H54 (cell line): ENCODE results near the gene GPC3.

Experiments
- DNase-seq: peaks from one replicate; pipeline ENCODE4 v3.0.0; 2011; ENCODE audit warnings: low spot score, mixed read lengths; ENCODE audit not compliant: insufficient read length
- FAIRE-seq: peaks from 3 replicates; lab custom pipeline; 2011; peaks lifted over from hg19 to GRCh38; lab: Jason Lieb, UNC
- POLR2A ChIP-seq: IDR thresholded peaks from 2 replicates; pipeline ENCODE4 v1.6.1; 2011; ENCODE audit warnings: low read depth, mild to moderate bottlenecking, low read length

The GPC3 gene

DNA sequence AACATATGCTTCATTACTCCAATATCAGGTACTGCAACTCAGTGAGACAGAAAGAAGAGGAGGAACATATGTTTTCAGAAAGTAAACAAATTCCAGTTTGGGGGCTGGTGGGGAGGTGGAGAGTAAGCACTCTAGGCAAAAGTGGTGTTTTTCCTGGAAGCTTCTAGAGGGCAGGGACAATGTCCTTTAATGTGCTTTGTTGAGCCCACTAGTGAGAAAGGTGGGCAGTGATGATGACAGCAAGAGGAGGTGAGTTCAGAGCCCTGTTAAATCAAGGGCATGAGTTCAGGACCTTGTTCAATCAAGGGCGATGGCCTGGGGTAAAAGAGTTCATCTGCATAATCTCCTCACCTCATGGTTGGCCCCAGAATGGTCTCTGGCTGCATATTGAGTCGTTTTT lies 38.4 kb downstream of the GPC3 start:
- TF ChIP-seq POLR2A: no peak
- FAIRE-seq: no peak
- no peak for DNase-seq

DNA sequence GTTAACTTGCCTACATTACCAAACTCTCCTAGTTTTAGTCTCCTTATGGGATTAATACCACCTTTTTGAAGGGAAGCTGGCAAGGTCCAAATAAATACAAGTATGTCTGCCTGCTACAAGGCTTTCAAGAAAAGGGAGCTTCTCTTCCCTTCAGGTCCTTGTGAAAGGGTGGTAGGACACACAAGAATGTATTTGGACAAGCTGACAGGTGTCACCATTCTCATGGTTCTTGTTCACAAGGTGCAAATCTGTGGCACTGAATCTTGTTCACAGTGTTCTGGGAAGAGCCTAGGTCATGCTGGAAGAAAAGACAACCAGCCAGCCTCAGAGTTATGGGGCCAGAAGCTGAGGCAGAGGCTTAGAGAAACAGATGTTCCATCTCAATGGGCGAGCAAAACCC lies 41.9 kb downstream of the GPC3 start:
- DNase-seq (no peak), FAIRE-seq (no peak)
- no peak for TF ChIP-seq POLR2A

DNA sequence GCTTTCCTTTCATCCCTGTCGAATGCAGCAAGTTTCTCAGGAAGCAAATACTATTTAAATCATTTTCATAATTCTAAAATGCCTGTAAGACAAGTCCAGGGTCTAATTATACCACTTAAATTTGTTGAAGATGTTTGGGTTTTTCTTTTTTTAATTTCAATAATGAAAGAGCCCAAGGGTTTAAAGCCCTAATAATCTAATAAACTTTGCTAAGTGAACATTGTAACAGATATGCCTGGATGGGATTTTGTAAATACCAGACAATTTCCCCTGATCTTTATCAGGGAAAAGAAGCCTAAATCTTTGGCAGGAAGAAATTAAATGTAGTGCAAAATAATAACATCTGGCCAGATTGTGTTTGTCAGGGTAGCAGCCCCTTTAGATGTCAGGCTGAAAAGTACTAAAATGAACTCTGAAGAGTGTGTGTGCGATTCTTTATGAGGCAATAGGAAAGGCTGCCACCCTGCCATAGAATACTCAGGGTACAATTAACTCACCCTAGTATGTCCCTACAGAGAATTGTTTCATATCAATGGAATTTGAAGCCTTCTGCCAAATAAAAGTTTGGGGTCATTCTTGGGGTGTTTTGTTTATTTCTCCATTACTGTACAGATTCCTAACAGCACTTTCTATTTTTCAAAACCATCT lies 45.6 kb downstream of the GPC3 start:
- no peak for DNase-seq
- TF ChIP-seq POLR2A: no peak
- no peak for FAIRE-seq

DNA sequence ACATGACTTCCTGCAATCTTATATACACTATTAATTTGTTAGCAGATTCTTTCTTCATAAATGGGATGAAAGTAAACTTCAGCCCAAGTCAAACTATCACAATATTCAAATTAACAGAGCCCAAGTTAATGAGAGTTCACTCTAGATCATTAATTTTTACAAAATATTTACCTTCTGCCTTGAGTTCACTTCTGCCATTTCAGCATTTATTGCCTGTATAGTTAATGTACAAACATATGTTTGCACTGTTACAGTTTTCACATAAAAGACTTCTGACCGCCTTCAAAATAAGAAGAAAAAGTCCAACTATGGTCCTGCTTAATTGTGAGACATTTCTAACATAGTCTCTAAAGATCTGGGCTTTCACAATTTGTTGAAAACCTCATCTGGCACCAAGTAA lies 46.9 kb downstream of the GPC3 start:
- no peak for DNase-seq
- FAIRE-seq: no peak
- TF ChIP-seq POLR2A: no peak

DNA sequence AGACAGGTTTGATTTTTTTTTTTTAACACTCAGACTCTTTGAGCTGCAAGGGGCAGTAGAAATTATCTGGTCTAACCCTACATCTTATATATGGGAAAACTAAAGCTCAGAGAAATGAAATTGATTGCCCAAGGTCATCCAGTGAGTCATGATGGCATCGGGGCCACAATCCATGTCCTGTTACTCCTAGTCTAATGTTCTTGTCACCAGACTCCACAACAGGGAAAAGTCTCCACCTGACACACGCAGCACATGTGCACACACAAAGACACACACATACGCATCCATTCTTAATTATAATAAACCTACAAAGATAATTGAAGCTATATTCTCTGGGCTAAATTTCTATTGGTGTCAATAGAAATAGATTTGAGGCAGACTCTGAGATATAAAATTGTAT lies 48.4 kb downstream of the GPC3 start:
- DNase-seq (no peak), FAIRE-seq (no peak)
- no peak for TF ChIP-seq POLR2A

DNA sequence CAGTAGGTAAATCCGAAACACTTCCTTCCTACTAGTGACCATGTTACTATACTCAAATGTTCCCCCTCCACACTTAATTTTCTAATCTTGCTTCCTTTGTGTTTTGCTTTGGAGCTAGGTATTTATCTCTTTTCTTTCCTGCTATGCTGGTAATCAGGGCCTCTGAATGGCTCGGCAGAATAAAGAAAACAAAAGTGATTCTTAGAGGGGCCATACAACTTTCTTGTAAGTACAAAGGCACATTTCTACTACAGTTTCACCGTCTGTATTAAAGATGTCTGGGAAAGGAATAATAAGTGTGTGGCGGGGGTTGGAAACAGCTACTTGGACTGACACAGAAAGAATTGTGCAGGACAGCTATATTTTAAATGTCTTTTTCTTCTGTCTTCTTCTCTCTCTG lies 50.3 kb downstream of the GPC3 start:
- TF ChIP-seq POLR2A: no peak
- DNase-seq: no peak
- no peak for FAIRE-seq

DNA sequence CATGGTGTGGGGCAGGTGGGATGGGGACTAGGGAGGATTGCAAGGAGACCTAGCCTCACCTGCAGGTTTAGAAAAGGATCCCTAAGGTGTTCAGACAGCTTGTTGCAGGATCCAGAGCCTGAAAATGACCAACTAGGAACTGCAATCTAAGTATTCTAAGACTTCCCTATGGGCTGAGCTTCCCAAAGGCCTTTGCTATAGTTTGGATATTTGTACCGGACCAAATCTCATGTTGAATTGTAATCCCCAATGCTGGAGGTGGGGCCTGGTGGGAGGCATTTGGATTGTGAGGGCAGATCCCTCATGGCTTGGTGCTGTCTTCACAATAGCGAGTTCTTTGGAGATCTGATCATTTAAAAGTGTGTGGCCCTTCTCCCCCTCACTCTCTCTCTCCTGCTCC lies 52.1 kb downstream of the GPC3 start:
- TF ChIP-seq POLR2A: no peak
- FAIRE-seq: no peak
- no peak for DNase-seq

DNA sequence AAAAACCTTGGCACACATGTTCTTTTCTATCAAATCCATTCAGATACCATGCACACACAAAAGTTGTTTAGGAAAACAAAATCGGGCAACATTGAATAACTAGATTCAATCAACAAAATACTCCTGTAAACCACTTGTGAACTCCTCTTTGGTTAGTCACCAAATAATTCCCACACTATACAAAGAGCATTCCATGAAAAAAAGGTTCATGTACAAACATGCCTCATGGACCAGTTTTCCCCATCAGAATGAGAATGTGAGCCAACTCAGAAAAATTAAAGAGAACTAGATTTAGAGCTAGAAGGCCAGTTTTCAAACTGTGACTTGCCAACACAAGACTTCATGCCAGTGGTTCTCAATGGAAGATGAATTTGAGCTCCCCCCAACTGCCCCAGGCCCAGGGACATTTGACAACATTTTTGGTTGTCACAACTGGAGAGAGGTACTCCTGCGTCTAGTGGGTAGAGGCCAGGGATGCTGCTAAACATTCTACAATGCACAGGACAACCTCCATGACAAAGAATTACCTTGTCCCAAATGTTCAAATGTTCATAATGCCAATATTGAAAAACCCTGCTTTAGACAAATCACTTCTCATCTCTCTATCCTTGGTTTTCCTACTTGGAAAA lies 55.4 kb downstream of the GPC3 start:
- no peak for DNase-seq
- no peak for TF ChIP-seq POLR2A
- no peak for FAIRE-seq

DNA sequence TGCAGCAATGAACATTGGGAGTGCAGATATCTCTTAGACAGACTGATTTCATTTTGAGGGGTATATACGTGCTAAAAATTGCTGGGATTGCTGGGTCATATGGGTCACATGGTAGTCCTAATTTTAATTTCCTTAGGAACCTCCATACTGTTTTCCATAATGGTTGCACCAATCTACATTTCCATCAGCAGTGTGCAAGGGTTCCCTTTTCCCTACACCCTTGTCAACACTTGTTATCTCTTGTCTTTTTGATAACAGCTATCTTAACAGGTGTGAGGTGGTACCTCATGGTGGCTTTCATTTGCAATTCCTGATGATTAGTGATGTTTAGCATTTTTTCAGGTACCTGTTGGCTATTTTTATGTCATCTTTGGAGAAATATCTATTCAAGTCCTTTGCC lies 57.0 kb downstream of the GPC3 start:
- TF ChIP-seq POLR2A: no peak
- DNase-seq (no peak), FAIRE-seq (no peak)

DNA sequence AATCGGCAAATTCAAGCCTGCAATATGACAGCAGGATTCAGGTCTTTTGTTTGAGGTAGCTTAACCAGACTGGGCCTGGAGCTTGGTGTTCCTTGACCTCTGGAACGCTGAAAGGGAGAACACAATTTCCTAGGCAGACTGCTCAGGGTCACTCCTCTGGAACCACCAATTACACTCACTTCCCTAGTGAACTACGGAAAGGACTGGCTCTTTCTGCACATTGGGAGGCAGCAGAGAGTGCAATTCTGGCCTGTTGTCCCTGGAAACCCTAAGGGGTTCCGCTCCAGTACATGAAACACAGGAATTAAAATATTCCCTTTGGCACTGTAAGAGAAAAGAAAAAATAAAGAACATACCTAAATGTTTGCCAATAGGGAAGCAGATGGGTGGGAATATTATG lies 58.6 kb downstream of the GPC3 start:
- TF ChIP-seq POLR2A: no peak
- no peak for FAIRE-seq
- no peak for DNase-seq

DNA sequence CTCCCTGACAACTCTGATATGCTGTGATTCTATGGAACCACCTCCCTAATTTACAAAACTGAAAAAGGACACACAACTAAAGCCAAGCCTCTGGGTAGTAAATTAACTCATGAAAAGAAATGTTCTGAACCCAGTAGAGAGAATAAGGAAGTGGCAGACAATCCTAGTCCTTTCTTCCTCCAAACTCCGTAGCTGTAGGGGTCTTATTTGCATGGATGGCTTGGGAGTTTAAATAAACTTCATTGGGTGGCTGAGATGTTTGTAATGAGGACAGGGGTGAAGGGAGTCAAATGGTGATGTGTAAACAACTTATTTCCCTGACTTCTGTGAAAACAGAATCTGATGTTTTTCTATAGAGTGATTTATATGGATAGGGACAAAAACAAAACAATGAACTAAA lies 59.3 kb downstream of the GPC3 start:
- no peak for TF ChIP-seq POLR2A
- DNase-seq (no peak), FAIRE-seq (no peak)

DNA sequence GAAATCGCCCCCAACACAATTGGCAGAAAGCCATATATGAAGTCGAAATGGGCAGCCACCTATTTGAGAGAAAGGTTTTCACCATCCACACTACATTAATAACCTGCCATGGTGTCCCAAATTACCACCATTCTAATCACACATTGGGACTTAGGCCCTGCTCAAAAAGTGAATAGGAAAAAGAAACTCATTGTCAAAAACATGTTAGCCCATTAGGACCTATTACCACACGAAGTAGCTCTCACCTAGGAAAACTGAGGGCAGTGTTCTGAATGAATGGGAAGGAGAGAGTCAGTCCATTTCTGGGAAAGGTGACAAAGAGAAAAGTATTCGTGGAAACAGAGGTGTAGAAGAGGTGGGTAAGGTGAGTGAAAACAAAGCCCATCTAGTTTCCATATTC lies 60.8 kb downstream of the GPC3 start:
- DNase-seq (no peak), FAIRE-seq (no peak)
- TF ChIP-seq POLR2A: no peak

DNA sequence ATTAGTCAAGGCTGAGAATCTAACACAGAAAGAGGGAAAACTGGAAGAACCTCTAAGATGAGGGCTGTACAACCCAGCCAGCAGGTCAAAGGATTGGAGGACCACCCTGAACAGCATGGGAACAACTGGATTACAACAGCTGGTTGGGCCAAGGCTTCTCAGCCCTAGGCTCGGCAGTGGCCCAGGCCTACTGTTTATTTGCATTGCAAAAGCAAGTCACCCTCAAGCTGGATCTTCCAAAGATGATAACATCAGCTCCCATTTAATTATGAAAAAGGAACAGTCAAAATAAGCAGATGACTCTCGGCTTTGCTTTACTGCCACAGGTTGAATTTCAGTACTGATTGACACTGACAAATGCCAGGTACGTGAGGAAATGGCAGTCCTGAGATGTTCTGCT lies 61.8 kb downstream of the GPC3 start:
- DNase-seq (no peak), FAIRE-seq (no peak)
- no peak for TF ChIP-seq POLR2A

DNA sequence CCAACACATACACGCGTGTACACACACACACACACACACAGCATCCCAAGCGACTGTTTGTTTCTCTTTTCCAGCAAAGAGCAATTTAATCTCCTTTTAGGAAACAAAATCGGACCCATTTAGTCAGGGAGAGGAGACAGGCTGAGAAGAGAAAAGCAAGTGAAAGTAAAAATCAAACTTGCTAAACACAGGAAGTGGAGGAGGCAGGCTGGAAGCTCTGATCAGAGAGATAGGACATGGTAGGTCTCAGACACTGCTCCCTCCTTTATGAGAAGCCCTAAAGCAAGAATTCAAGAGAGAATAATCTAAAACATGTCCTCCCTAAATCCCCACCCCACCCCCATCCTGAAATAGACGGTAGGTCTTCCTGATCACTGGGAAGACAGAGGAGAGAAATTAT lies 62.3 kb downstream of the GPC3 start:
- FAIRE-seq (no peak), DNase-seq (no peak)
- TF ChIP-seq POLR2A: no peak

DNA sequence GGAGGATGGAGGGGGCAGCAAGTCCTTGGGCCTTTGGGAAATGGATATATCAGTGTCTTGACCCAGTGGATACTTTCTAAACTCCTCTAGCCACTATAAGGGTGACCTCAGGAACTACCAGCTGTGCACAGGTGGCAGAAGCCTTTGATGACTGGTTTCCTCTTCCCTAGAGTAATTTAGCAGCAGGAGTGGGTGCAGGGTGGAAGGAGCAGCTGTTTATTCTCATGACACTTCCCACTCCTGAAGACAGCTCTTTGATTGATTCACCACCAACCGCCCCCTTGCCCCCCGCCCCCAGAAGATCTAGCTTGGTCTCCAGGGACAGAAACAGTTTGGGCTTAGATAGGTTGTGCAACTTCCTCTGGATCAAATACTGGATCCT lies 63.0 kb downstream of the GPC3 start:
- no peak for TF ChIP-seq POLR2A
- no peak for FAIRE-seq
- no peak for DNase-seq
